Measurements from ENCODE around the gene GRM7.

GRM7 gene

DNA sequence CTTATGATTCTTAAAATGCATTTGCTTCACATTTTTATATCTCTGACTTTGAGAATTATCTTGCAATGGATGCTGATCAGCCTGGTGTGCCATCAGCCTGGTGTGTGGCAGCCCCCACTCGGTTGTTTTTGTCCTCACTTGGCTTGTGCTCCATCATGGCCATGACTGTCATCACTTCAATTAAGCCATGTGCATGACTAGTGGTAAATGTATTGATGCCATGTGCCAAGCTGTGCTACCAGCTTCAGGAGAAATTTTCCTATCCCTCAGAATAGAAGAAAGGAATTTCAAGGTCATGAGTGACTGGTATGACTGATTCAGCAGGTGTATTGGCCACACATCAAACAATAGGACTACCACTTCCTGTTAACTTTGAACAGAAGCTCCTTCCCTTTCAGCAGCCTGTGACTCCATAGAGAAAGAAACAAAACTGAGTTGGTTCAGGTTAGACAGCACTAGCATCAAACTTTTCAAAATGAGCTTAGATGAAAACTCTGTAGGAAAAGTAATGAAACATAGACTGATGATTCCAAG is 251.7 kb downstream of the GRM7 start:
- DNase-seq (ENCODE audit: extremely low read depth, low read depth) = no peak
- TF ChIP-seq, protein P1, sequence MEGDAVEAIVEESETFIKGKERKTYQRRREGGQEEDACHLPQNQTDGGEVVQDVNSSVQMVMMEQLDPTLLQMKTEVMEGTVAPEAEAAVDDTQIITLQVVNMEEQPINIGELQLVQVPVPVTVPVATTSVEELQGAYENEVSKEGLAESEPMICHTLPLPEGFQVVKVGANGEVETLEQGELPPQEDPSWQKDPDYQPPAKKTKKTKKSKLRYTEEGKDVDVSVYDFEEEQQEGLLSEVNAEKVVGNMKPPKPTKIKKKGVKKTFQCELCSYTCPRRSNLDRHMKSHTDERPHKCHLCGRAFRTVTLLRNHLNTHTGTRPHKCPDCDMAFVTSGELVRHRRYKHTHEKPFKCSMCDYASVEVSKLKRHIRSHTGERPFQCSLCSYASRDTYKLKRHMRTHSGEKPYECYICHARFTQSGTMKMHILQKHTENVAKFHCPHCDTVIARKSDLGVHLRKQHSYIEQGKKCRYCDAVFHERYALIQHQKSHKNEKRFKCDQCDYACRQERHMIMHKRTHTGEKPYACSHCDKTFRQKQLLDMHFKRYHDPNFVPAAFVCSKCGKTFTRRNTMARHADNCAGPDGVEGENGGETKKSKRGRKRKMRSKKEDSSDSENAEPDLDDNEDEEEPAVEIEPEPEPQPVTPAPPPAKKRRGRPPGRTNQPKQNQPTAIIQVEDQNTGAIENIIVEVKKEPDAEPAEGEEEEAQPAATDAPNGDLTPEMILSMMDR (IDR thresholded peaks at IDR 0.05; ENCODE audit: low read depth, low read length) = no peak

DNA sequence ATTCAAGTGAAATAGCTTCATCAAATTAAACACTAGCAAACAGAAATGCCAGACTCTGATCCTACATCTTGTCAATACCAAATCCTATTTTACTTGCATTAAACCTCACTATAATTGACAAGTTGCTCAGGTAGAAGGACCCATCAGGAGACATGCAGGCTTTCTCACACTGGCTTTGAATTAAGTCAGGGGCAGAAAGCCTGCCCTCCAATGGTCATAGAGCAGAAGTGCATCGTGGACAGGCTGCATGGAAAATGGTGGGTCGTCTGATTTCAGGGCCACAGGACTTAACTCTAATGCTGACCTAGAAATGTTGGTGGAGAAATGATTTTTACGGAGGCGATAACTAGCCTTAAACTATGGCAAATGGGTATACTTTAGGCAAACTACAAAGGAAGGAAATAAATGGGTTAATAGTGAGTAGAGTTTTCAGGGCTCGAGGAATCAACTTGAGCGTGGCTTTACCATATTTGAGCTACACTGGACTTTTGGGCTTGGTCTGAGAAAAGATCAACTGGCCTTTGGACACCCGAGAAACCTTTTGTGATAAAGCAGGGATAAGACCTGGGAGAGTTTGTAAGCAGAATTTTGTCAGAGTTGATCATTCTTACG is 283.9 kb downstream of the GRM7 start:
- no peak for DNase-seq (ENCODE audit: extremely low read depth, low read depth)
- TF ChIP-seq, protein P1 (IDR thresholded peaks at IDR 0.05; ENCODE audit: low read depth, low read length) = no peak

DNA sequence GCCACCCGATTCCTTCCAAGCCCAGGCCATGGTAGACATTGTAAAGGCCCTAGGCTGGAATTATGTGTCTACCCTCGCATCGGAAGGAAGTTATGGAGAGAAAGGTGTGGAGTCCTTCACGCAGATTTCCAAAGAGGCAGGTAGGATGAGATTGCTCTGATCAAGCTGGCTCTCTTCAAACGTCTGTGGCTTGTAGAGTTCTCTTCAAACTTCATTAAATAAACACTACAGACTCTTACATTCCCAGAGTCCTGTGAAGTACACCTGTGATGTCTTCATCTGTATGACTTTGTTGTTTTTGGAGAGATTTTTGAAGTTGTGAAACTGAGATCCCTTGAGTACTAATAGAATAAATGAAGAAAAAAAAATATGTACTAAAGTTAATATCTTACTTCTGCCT is 285.6 kb downstream of the GRM7 start:
- no peak for DNase-seq (ENCODE audit: extremely low read depth, low read depth)
- TF ChIP-seq, protein P1 (IDR thresholded peaks at IDR 0.05; ENCODE audit: low read depth, low read length) = no peak

DNA sequence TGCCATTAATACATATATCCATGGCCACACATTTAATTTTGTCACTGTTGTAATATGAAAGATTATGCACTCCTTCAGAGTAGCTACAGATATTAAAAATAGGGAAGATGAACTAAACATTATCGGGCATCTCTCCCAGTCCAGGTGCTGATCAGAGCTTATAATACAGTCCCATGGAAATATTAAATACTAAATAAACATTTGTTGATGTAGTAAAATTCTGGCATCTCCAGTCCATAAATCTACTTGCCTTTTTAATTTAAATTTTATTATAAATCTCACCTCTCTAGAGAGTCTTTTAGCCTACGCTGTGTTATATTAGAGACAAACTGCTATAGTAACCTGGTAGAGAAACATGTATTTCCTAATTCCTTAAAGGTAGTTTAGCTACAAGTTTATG is 297.6 kb downstream of the GRM7 start:
- TF ChIP-seq, protein P1 (IDR thresholded peaks at IDR 0.05; ENCODE audit: low read depth, low read length) = no peak
- DNase-seq (ENCODE audit: extremely low read depth, low read depth) = no peak

DNA sequence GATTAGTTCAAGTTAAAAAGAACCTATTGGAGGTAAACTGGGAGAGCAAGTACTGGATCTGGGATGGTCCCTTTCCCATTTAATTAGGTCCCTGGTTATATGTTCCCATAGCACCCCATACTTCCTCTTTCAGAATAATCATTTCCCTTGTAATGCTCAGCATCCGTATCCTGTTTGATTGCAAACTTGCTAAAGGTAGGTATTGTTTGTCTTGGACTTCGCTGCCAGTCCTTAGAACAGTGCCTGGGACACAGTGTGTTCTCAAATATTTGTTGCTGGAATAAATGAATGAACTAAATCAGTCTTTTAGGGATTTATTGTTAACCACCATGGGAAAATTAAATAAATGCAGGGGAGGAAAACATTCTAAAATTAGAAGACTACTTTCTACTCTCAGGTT is 299.8 kb downstream of the GRM7 start:
- DNase-seq (ENCODE audit: extremely low read depth, low read depth) = no peak
- TF ChIP-seq, protein P1 (IDR thresholded peaks at IDR 0.05; ENCODE audit: low read depth, low read length) = no peak

DNA sequence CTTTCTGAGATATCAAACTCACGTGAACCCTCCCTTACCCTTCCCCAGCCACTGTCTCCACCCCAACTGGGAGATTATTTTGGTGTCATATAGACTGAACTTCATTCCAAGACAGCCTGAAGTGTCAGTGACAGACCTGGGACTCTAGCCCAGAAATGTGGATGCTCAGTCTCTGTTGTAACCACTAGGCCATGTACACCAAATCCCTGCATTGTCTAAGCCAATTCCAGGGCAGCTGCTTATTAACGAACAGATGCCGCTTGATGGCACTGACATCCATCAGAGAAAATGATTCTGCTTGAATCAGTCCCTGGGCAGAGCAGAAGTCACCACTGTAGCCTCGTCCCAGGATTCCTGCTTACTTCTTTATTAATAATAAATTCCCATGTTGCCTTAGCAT is 305.5 kb downstream of the GRM7 start:
- TF ChIP-seq, protein P1 (IDR thresholded peaks at IDR 0.05; ENCODE audit: low read depth, low read length) = no peak
- no peak for DNase-seq (ENCODE audit: extremely low read depth, low read depth)

DNA sequence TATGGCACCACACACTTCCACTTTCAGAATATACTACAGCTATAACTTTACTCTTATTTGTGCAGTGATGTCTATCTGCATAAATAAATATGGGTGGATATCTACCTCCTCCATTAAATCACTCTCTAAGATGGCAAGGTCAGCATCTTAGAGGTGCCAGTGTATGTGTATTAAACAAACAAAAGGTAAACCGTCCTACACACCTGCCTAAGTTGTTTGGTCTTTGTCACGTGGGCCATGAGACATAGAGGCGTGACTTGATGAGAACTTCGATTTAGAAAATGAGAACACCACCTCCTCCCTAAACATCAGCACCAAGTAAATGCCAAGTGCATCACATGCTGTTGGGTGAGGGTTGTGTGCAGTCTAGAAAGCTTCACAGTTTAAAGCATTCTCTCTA is 310.6 kb downstream of the GRM7 start:
- TF ChIP-seq, protein P1 (IDR thresholded peaks at IDR 0.05; ENCODE audit: low read depth, low read length) = no peak
- no peak for DNase-seq (ENCODE audit: extremely low read depth, low read depth)

All from AG09319 (cell line).